Measurements from ENCODE around the gene CYTH4.

CYTH4 gene

GRCh38 chr22:37320726-37321677, 38.7 kb downstream of the CYTH4 start:
- no CpG with 5 or more reads among the region's 16 CpGs for WGBS (ENCODE audit: extremely low coverage, insufficient coverage, low lambda C conversion rate)
- no peak for DNase-seq
- Histone ChIP-seq H3K36me3 (ENCODE audit: control insufficient read depth, insufficient read depth, low read length) (no peaks in the 10 kb centered on the region), H4K5ac (ENCODE audit: low read length) (no peak overlapping the region), H3K79me2 (ENCODE audit: control insufficient read depth, insufficient read depth, low read length) (no peaks in the 10 kb centered on the region), H3K23ac (ENCODE audit: low read length) (no peak overlapping the region), H3K56ac (ENCODE audit: low read length) (no peak overlapping the region), H3K27me3 (ENCODE audit: insufficient read depth, low read length, poor library complexity) (peaks cover 17% of the 10 kb centered on the region), H2AK5ac (ENCODE audit: low read length) (no peak overlapping the region), H3K18ac (ENCODE audit: low read length) (no peak overlapping the region), H2BK15ac (replicated peaks; ENCODE audit: low read depth) (no peak overlapping the region), H4K8ac (ENCODE audit: low read depth, low read length) (no peak overlapping the region), H3K9ac (ENCODE audit: low read length) (no peak overlapping the region), H3K4ac (ENCODE audit: low read depth, low read length) (no peak overlapping the region), H3K4me1 (ENCODE audit: control insufficient read depth, low read depth, low read length) (no peaks in the 10 kb centered on the region), H3K79me1 (ENCODE audit: low read length) (no peaks in the 10 kb centered on the region), H2BK120ac (ENCODE audit: low read depth, low read length) (no peak overlapping the region), H3K27ac (ENCODE audit: low read depth, low read length) (no peak overlapping the region), H2BK5ac (ENCODE audit: low read length) (no peak overlapping the region), H3K4me2 (ENCODE audit: low read length) (no peak overlapping the region), H3K4me3 (ENCODE audit: low read length) (no peak overlapping the region)

GRCh38 chr22:37324340-37325038, 42.2 kb downstream of the CYTH4 start:
- DNase-seq = no peak
- Histone ChIP-seq H3K9ac (ENCODE audit: low read length) (no peak overlapping the region), H3K56ac (ENCODE audit: low read length) (no peak overlapping the region), H3K79me1 (ENCODE audit: low read length) (no peaks in the 10 kb centered on the region), H3K4me2 (ENCODE audit: low read length) (peak overlapping the region; percentile 22), H3K23ac (ENCODE audit: low read length) (no peak overlapping the region), H3K27me3 (ENCODE audit: insufficient read depth, low read length, poor library complexity) (peaks cover 17% of the 10 kb centered on the region), H3K79me2 (ENCODE audit: control insufficient read depth, insufficient read depth, low read length) (no peaks in the 10 kb centered on the region), H3K27ac (ENCODE audit: low read depth, low read length) (no peak overlapping the region), H2BK5ac (ENCODE audit: low read length) (no peak overlapping the region), H2AK5ac (ENCODE audit: low read length) (no peak overlapping the region), H4K5ac (ENCODE audit: low read length) (no peak overlapping the region), H2BK120ac (ENCODE audit: low read depth, low read length) (no peak overlapping the region), H3K4ac (ENCODE audit: low read depth, low read length) (no peak overlapping the region), H3K36me3 (ENCODE audit: control insufficient read depth, insufficient read depth, low read length) (no peaks in the 10 kb centered on the region), H3K18ac (ENCODE audit: low read length) (no peak overlapping the region), H3K4me3 (ENCODE audit: low read length) (no peak overlapping the region), H4K8ac (ENCODE audit: low read depth, low read length) (no peak overlapping the region), H3K4me1 (ENCODE audit: control insufficient read depth, low read depth, low read length) (no peaks in the 10 kb centered on the region), H2BK15ac (replicated peaks; ENCODE audit: low read depth) (no peak overlapping the region)
- WGBS (ENCODE audit: extremely low coverage, insufficient coverage, low lambda C conversion rate) = no CpG with 5 or more reads among the region's 51 CpGs

DNA sequence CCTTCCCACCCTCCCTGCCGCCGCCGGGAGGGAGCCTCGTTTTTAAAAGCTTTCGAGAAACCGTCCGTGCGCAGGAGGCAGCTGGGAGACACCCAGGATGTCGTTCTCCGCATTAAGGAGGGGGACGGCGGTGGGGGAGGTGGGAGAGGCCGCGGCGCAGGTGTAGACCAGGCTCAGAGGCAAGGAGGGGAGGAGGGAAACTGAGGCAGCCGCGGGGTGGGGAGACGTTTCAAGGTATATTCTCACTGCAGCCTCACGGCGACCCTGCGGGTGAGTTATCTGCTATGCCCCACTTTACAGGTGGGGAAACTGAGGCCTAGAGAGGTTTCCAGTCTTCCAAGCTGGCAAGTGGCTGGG, 42.7 kb downstream of the CYTH4 start:
- Histone ChIP-seq H3K36me3 (ENCODE audit: control insufficient read depth, insufficient read depth, low read length) (no peaks in the 10 kb centered on the region), H3K4me3 (ENCODE audit: low read length) (no peak overlapping the region), H3K18ac (ENCODE audit: low read length) (no peak overlapping the region), H4K5ac (ENCODE audit: low read length) (no peak overlapping the region), H3K9ac (ENCODE audit: low read length) (no peak overlapping the region), H3K4me1 (ENCODE audit: control insufficient read depth, low read depth, low read length) (no peaks in the 10 kb centered on the region), H2BK120ac (ENCODE audit: low read depth, low read length) (no peak overlapping the region), H2BK15ac (replicated peaks; ENCODE audit: low read depth) (no peak overlapping the region), H3K4me2 (ENCODE audit: low read length) (no peak overlapping the region), H4K8ac (ENCODE audit: low read depth, low read length) (no peak overlapping the region), H3K56ac (ENCODE audit: low read length) (no peak overlapping the region), H3K23ac (ENCODE audit: low read length) (no peak overlapping the region), H3K79me1 (ENCODE audit: low read length) (no peaks in the 10 kb centered on the region), H2AK5ac (ENCODE audit: low read length) (no peak overlapping the region), H3K79me2 (ENCODE audit: control insufficient read depth, insufficient read depth, low read length) (no peaks in the 10 kb centered on the region), H2BK5ac (ENCODE audit: low read length) (no peak overlapping the region), H3K27ac (ENCODE audit: low read depth, low read length) (no peak overlapping the region), H3K27me3 (ENCODE audit: insufficient read depth, low read length, poor library complexity) (peaks cover 17% of the 10 kb centered on the region), H3K4ac (ENCODE audit: low read depth, low read length) (no peak overlapping the region)
- no CpG with 5 or more reads among the region's 21 CpGs for WGBS (ENCODE audit: extremely low coverage, insufficient coverage, low lambda C conversion rate)
- no peak for DNase-seq

DNA sequence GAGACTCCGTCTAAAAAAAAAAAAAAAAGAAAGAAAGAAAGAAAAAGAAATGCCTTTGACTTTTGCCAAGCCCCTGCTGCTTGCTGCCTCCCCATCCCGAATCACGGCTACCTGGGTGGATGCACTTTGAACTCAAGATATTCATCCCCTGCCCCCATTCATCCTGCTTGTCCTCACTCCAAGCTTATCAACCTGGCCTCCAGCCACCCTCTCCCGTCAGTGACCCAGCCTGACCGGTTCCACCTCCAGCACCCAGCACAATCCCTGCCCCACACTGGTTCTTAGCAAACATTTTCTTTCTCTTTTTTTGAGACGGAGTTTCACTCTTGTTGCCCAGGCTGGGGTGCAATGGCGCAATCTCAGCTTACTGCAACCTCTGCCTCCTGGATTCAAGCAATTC, 44.4 kb downstream of the CYTH4 start:
- Histone ChIP-seq H3K27me3 (ENCODE audit: insufficient read depth, low read length, poor library complexity) (peaks cover 17% of the 10 kb centered on the region), H3K23ac (ENCODE audit: low read length) (no peak overlapping the region), H2BK15ac (replicated peaks; ENCODE audit: low read depth) (no peak overlapping the region), H3K27ac (ENCODE audit: low read depth, low read length) (no peak overlapping the region), H3K18ac (ENCODE audit: low read length) (no peak overlapping the region), H3K56ac (ENCODE audit: low read length) (no peak overlapping the region), H3K4me1 (ENCODE audit: control insufficient read depth, low read depth, low read length) (no peaks in the 10 kb centered on the region), H3K79me1 (ENCODE audit: low read length) (no peaks in the 10 kb centered on the region), H3K9ac (ENCODE audit: low read length) (no peak overlapping the region), H3K79me2 (ENCODE audit: control insufficient read depth, insufficient read depth, low read length) (no peaks in the 10 kb centered on the region), H3K36me3 (ENCODE audit: control insufficient read depth, insufficient read depth, low read length) (no peaks in the 10 kb centered on the region), H2BK120ac (ENCODE audit: low read depth, low read length) (no peak overlapping the region), H3K4me3 (ENCODE audit: low read length) (no peak overlapping the region), H4K5ac (ENCODE audit: low read length) (no peak overlapping the region), H2AK5ac (ENCODE audit: low read length) (no peak overlapping the region), H2BK5ac (ENCODE audit: low read length) (no peak overlapping the region), H3K4ac (ENCODE audit: low read depth, low read length) (no peak overlapping the region), H3K4me2 (ENCODE audit: low read length) (no peak overlapping the region), H4K8ac (ENCODE audit: low read depth, low read length) (no peak overlapping the region)
- no peak for DNase-seq
- no CpG with 5 or more reads among the region's 7 CpGs for WGBS (ENCODE audit: extremely low coverage, insufficient coverage, low lambda C conversion rate)

GRCh38 chr22:37328017-37328416, 45.7 kb downstream of the CYTH4 start:
- H3K79me2 ChIP-seq (ENCODE audit: control insufficient read depth, insufficient read depth, low read length) = no peaks in the 10 kb centered on the region
- no peak overlapping the region for H3K9ac ChIP-seq (ENCODE audit: low read length)
- no peak overlapping the region for H2AK5ac ChIP-seq (ENCODE audit: low read length)
- H3K18ac ChIP-seq (ENCODE audit: low read length) = no peak overlapping the region
- H3K27ac ChIP-seq (ENCODE audit: low read depth, low read length) = no peak overlapping the region
- H3K23ac ChIP-seq (ENCODE audit: low read length) = no peak overlapping the region
- no peak overlapping the region for H3K56ac ChIP-seq (ENCODE audit: low read length)
- H3K36me3 ChIP-seq (ENCODE audit: control insufficient read depth, insufficient read depth, low read length) = no peaks in the 10 kb centered on the region
- H3K79me1 ChIP-seq (ENCODE audit: low read length) = no peaks in the 10 kb centered on the region
- H3K4me2 ChIP-seq (ENCODE audit: low read length) = no peak overlapping the region
- no peak overlapping the region for H2BK5ac ChIP-seq (ENCODE audit: low read length)
- peaks cover 17% of the 10 kb centered on the region for H3K27me3 ChIP-seq (ENCODE audit: insufficient read depth, low read length, poor library complexity)
- H2BK15ac ChIP-seq (replicated peaks; ENCODE audit: low read depth) = no peak overlapping the region
- H4K8ac ChIP-seq (ENCODE audit: low read depth, low read length) = no peak overlapping the region
- no CpG with 5 or more reads among the region's 8 CpGs for WGBS (ENCODE audit: extremely low coverage, insufficient coverage, low lambda C conversion rate)
- H3K4ac ChIP-seq (ENCODE audit: low read depth, low read length) = no peak overlapping the region
- H3K4me1 ChIP-seq (ENCODE audit: control insufficient read depth, low read depth, low read length) = no peaks in the 10 kb centered on the region
- no peak for DNase-seq
- H3K4me3 ChIP-seq (ENCODE audit: low read length) = no peak overlapping the region
- no peak overlapping the region for H2BK120ac ChIP-seq (ENCODE audit: low read depth, low read length)
- no peak overlapping the region for H4K5ac ChIP-seq (ENCODE audit: low read length)
